Measurements from ENCODE around the gene SMIM24.

Gene SMIM24

GRCh38 chr19:3468211-3468610 is 12.1 kb downstream of the SMIM24 start:
- Mint-ChIP-seq H3K9me3 (no peaks in the 10 kb centered on the region), H3K27me3 (no peaks in the 10 kb centered on the region)

GRCh38 chr19:3467437-3468198 is 12.7 kb downstream of the SMIM24 start:
- H3K4me3 Mint-ChIP-seq: no peak overlapping the region
- H3K36me3 Mint-ChIP-seq (ENCODE audit: insufficient read depth): peaks cover 7% of the 10 kb centered on the region
- peaks cover 0 to 3% of the 10 kb centered on the region in 2 donors for H3K4me1 Mint-ChIP-seq (ENCODE audit: low read depth in 2 of 2)
- ATAC-seq (replicated peaks) (no peak), DNase-seq (no peak)
- H3K27me3 Mint-ChIP-seq: no peaks in the 10 kb centered on the region
- H3K27ac Mint-ChIP-seq: no peak overlapping the region
- no peaks in the 10 kb centered on the region for H3K9me3 Mint-ChIP-seq

More at GRCh38 chr19:3468211-3468610, 12.1 kb downstream of the SMIM24 start:
- Mint-ChIP-seq H3K4me1 (ENCODE audit: low read depth in 2 of 2) (peaks cover 0 to 3% of the 10 kb centered on the region in 2 donors), H3K36me3 (ENCODE audit: insufficient read depth) (peaks cover 7% of the 10 kb centered on the region), H3K27ac (no peak overlapping the region), H3K4me3 (no peak overlapping the region)
- no peak for ATAC-seq (replicated peaks)
- DNase-seq: no peak

GRCh38 chr19:3466635-3467034 is 13.7 kb downstream of the SMIM24 start:
- H3K27ac Mint-ChIP-seq: peak overlapping the region in 1 of 2 donors; percentile 59
- peaks cover 0 to 3% of the 10 kb centered on the region in 2 donors for H3K4me1 Mint-ChIP-seq (ENCODE audit: low read depth in 2 of 2)
- H3K9me3 Mint-ChIP-seq: no peaks in the 10 kb centered on the region
- DNase-seq (no peak), ATAC-seq (replicated peaks) (no peak)
- H3K36me3 Mint-ChIP-seq (ENCODE audit: insufficient read depth): peaks cover 7% of the 10 kb centered on the region
- H3K4me3 Mint-ChIP-seq: no peak overlapping the region
- no peaks in the 10 kb centered on the region for H3K27me3 Mint-ChIP-seq

GRCh38 chr19:3465552-3465951 is 14.8 kb downstream of the SMIM24 start:
- ATAC-seq (replicated peaks) (no peak), DNase-seq (no peak)
- peaks cover 7% of the 10 kb centered on the region for H3K36me3 Mint-ChIP-seq (ENCODE audit: insufficient read depth)
- peak overlapping the region in 1 of 2 donors; percentile 80 for H3K27ac Mint-ChIP-seq
- peaks cover 0 to 2% of the 10 kb centered on the region in 2 donors for H3K4me1 Mint-ChIP-seq (ENCODE audit: low read depth in 2 of 2)
- no peaks in the 10 kb centered on the region for H3K27me3 Mint-ChIP-seq
- H3K4me3 Mint-ChIP-seq: no peak overlapping the region
- H3K9me3 Mint-ChIP-seq: no peaks in the 10 kb centered on the region

- Mint-ChIP-seq H3K4me3 (no peak overlapping the region), H3K4me1 (ENCODE audit: low read depth in 2 of 2) (no peaks in the 10 kb centered on the region), H3K9me3 (no peaks in the 10 kb centered on the region), H3K27me3 (no peaks in the 10 kb centered on the region), H3K36me3 (ENCODE audit: insufficient read depth) (peaks cover 10% of the 10 kb centered on the region), H3K27ac (no peak overlapping the region)
- DNase-seq: no peak
- ATAC-seq (replicated peaks): no peak
These were observed 15.6 kb downstream of the SMIM24 start for GRCh38 chr19:3464587-3465235.

- H3K4me1 Mint-ChIP-seq (ENCODE audit: low read depth in 2 of 2): peaks cover 0 to 2% of the 10 kb centered on the region in 2 donors
- DNase-seq (no peak), ATAC-seq (replicated peaks) (no peak)
- H3K27me3 Mint-ChIP-seq: no peaks in the 10 kb centered on the region
- H3K9me3 Mint-ChIP-seq: no peaks in the 10 kb centered on the region
- no peak overlapping the region for H3K4me3 Mint-ChIP-seq
- H3K27ac Mint-ChIP-seq: no peak overlapping the region
- peaks cover 10% of the 10 kb centered on the region for H3K36me3 Mint-ChIP-seq (ENCODE audit: insufficient read depth)
These were observed 16.4 kb downstream of the SMIM24 start for GRCh38 chr19:3463714-3464586.

- peaks cover 0 to 2% of the 10 kb centered on the region in 2 donors for H3K4me1 Mint-ChIP-seq (ENCODE audit: low read depth in 2 of 2)
These were observed 17.2 kb downstream of the SMIM24 start for GRCh38 chr19:3462991-3463713.

GRCh38 chr19:3459965-3460582 is 20.3 kb downstream of the SMIM24 start:
- Mint-ChIP-seq H3K4me3 (no peak overlapping the region), H3K9me3 (no peaks in the 10 kb centered on the region), H3K4me1 (ENCODE audit: low read depth in 2 of 2) (peaks cover 0 to 4% of the 10 kb centered on the region in 2 donors), H3K36me3 (ENCODE audit: insufficient read depth) (peaks cover 3% of the 10 kb centered on the region), H3K27me3 (no peaks in the 10 kb centered on the region), H3K27ac (no peak overlapping the region)
- no peak for DNase-seq
- ATAC-seq (replicated peaks): no peak

More at GRCh38 chr19:3462991-3463713, 17.2 kb downstream of the SMIM24 start:
- peaks cover 10% of the 10 kb centered on the region for H3K36me3 Mint-ChIP-seq (ENCODE audit: insufficient read depth)
- no peaks in the 10 kb centered on the region for H3K27me3 Mint-ChIP-seq
- no peak overlapping the region for H3K27ac Mint-ChIP-seq
- H3K4me3 Mint-ChIP-seq: no peak overlapping the region
- ATAC-seq (replicated peaks) (no peak), DNase-seq (no peak)
- no peaks in the 10 kb centered on the region for H3K9me3 Mint-ChIP-seq

- peaks cover 0 to 4% of the 10 kb centered on the region in 2 donors for H3K4me1 Mint-ChIP-seq (ENCODE audit: low read depth in 2 of 2)
- H3K36me3 Mint-ChIP-seq (ENCODE audit: insufficient read depth): peaks cover 3% of the 10 kb centered on the region
These were observed 21.0 kb downstream of the SMIM24 start for GRCh38 chr19:3459089-3459881.

GRCh38 chr19:3458229-3459088 is 21.9 kb downstream of the SMIM24 start:
- Mint-ChIP-seq H3K36me3 (ENCODE audit: insufficient read depth) (peaks cover 3% of the 10 kb centered on the region), H3K27me3 (no peaks in the 10 kb centered on the region), H3K27ac (peak overlapping the region in 1 of 2 donors; percentile 12), H3K9me3 (no peaks in the 10 kb centered on the region), H3K4me1 (ENCODE audit: low read depth in 2 of 2) (peaks cover 0 to 4% of the 10 kb centered on the region in 2 donors), H3K4me3 (no peak overlapping the region)
- DNase-seq: no peak
- ATAC-seq (replicated peaks): no peak

More at GRCh38 chr19:3459089-3459881, 21.0 kb downstream of the SMIM24 start:
- Mint-ChIP-seq H3K27me3 (no peaks in the 10 kb centered on the region), H3K27ac (peak overlapping the region in 1 of 2 donors; percentile 12), H3K4me3 (no peak overlapping the region), H3K9me3 (no peaks in the 10 kb centered on the region)
- DNase-seq: no peak
- peak; percentile 39 for ATAC-seq (replicated peaks)

GRCh38 chr19:3457528-3458228 is 22.6 kb downstream of the SMIM24 start:
- H3K27ac Mint-ChIP-seq: no peak overlapping the region
- peaks cover 0 to 4% of the 10 kb centered on the region in 2 donors for H3K4me1 Mint-ChIP-seq (ENCODE audit: low read depth in 2 of 2)
- no peaks in the 10 kb centered on the region for H3K27me3 Mint-ChIP-seq
- no peak overlapping the region for H3K4me3 Mint-ChIP-seq
- H3K36me3 Mint-ChIP-seq (ENCODE audit: insufficient read depth): peaks cover 11% of the 10 kb centered on the region
- ATAC-seq (replicated peaks): no peak
- DNase-seq: no peak
- H3K9me3 Mint-ChIP-seq: no peaks in the 10 kb centered on the region
